C4-2B (cell line): ENCODE data around the gene NCOA1.
A peak's percentile ranks its signal among the peaks of the same experiment; 100 is the strongest.
"Not testable (repeated sequence)": the region's sequence is repeated elsewhere in the genome, so short reads cannot be mapped to it uniquely, and the experiment has no call there.

Experiments used
- H3K27ac ChIP-seq: fragments of 450-650 bp; 2 replicates; pipeline ENCODE4 v1.5.1; 2017
- ZFX ChIP-seq: fragments of 450-650 bp; IDR thresholded peaks from 2 replicates; pipeline ENCODE4 v1.6.1; 2017
- TF ChIP-seq, protein P1 (sequence below): fragments of 450-650 bp; conservative IDR thresholded peaks from 2 replicates; pipeline ENCODE4 v1.5.1; 2017; ENCODE audit warnings: mild to moderate bottlenecking

The NCOA1 gene

DNA sequence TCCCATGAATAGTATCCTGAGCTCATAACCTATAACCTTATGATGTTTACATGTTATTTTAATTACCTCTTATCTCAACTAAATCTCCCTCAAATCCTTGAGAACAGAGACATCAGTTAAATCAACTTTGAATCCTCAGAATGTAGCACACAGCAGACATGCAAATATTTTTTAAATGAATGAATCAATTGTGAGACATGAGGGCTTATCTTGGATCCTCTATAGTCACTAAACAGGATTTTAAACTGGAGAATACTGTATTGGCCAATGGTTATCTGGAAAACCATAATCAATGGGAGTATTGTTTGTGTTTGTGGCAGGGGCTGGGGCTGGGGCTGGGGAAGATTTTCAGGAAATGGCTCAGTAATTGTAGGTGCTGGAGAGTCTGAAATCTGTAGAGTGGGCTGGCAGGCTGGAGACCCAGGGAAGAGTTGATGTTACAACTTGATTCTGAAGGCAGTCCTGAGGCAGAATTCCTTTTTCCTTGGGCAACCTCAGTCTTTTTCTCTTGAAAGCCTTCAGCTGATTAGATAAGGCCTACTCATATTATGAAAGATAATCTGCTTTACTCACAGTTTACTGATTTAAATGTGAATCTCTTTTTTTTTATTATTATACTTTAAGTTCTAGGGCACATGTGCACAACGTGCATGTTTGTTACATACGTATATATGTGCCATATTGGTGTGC is 106.3 kb downstream of the NCOA1 start:
- no peak overlapping the region; the same call in 1 of the 2 replicates for H3K27ac ChIP-seq
- no peak for TF ChIP-seq ZFX
- TF ChIP-seq, protein P1, sequence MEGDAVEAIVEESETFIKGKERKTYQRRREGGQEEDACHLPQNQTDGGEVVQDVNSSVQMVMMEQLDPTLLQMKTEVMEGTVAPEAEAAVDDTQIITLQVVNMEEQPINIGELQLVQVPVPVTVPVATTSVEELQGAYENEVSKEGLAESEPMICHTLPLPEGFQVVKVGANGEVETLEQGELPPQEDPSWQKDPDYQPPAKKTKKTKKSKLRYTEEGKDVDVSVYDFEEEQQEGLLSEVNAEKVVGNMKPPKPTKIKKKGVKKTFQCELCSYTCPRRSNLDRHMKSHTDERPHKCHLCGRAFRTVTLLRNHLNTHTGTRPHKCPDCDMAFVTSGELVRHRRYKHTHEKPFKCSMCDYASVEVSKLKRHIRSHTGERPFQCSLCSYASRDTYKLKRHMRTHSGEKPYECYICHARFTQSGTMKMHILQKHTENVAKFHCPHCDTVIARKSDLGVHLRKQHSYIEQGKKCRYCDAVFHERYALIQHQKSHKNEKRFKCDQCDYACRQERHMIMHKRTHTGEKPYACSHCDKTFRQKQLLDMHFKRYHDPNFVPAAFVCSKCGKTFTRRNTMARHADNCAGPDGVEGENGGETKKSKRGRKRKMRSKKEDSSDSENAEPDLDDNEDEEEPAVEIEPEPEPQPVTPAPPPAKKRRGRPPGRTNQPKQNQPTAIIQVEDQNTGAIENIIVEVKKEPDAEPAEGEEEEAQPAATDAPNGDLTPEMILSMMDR, result no peak

DNA sequence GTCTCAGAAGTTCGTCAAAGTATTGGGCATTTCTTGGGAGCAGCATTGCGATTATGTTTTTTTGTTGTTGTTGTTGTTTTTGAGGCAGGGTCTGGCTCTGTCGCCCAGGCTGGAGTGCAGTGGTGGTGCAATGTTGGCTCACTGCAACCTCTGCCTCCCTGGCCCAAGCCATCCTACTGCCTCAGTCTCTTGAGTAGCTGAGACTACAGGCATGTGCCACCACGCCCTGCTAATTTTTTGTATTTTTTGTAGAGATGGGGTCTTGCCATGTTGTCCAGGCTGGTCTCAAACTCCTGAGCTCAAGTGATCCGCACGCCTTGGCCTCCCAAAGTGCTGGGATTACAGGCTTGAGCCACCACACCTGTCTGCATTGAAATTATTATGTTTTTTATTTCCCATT is 109.1 kb downstream of the NCOA1 start:
- not testable (repeated sequence) for H3K27ac ChIP-seq

DNA sequence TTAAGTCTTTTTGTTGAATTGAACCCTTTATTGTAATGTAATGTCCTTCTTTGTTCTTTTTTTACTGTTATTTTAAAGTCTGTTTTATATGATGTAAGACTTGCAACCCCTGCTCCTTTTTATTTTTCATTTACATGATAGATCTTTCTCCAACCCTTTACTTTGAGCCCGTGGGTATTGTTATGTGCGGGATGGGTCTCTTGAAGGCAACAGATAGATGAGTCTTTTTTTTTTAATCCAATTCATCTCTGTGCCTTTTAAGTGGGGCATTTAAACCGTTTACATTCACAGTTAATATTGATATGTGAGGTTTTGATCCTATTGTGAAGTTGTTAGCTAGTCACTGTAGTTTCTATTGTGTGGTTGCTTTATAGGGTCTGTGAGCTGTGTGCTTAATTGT is 120.6 kb downstream of the NCOA1 start:
- no peak overlapping the region for H3K27ac ChIP-seq
- no peak for TF ChIP-seq ZFX
- TF ChIP-seq, protein P1, result no peak

DNA sequence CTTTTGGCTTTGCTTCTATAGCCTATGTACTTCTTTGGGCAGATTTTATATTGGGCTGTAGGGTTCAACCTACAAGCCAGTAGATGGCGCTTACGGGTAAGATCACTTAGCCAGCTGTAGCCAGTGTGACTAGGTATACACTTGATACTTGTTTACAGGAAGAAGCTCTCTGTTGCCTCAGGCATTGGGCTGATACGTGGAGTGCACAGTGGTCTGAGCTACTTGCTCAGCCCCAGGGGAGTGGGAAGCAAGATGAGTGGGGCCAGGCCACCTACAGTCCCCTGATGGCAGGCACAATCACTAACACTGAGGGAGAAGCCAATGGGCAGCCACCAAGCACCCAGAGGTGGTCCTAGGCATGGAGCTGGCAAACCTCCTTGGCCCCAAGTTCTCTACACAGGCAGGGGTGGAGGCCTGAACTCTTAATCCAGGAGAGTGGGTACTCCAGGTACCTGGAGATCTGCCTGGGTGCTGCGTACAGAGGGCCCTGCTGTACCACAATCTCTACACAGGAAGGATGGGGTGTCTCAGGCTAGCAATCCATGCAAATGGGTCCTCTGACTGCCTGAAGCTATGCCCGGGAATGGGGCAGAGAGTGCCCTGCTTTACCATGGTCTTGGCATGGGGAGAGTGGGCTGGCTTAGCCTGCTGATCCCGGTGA is 122.2 kb downstream of the NCOA1 start:
- TF ChIP-seq ZFX, result no peak
- TF ChIP-seq, protein P1, result peak; percentile 44
- no peak overlapping the region for H3K27ac ChIP-seq

DNA sequence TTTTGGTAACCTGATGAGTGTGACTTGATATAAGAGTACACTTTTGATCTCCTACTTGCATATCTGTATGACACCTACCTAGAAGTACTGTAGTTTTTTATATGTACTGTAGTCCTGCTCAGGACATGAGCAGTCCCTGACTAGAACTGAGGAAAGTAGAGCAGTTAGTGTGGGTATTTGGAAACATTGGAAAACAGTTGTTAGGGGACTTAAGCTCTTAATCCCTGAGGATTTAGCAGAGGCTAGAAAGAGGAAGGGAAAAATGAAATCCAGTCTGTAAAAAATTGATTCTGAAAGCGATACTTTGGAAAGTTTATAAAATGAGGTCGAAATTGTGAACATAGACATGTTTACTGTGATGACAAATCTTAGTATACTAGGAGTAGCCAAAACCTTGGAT is 125.6 kb downstream of the NCOA1 start:
- no peak for TF ChIP-seq ZFX
- TF ChIP-seq, protein P1, result no peak
- no peak overlapping the region for H3K27ac ChIP-seq

DNA sequence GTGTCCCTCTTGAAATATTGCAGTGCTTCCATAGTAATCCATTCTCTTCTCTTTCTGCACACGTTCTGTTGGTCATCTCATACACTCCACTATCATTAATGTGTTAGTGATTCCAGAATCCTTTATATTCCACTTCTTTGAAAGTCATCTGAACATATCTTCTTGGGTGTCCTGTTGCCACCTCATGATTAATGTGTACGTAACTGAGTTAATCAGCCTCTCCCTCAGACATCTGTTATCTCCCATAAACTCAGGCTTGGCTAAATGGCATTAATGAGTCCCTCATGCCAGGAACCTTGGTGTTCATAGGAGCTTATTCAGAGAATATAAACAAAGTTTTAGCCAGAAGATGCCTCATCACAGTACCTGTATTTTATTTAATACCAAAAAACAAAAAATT is 126.4 kb downstream of the NCOA1 start:
- no peak overlapping the region for H3K27ac ChIP-seq
- TF ChIP-seq ZFX, result no peak
- TF ChIP-seq, protein P1, result no peak

DNA sequence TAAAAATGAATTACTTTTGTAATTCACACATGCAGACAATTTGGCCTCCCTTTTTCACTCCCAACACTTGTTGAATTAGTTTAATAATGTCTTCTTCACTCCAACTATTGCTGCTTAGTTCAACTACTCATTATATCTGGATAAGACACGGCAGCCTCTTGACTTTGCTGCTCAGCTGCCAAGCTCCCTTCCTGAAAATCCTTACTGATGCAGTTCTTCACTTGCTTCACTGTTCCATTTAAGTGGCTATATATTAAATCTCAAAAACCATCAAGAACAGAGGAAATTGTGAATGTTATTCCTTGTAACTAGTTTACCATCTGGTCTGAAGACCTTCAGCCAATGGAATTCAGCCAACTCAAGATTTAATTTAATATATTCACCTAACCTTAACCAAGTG is 127.1 kb downstream of the NCOA1 start:
- TF ChIP-seq, protein P1, result no peak
- TF ChIP-seq ZFX, result no peak
- H3K27ac ChIP-seq, result no peak overlapping the region

DNA sequence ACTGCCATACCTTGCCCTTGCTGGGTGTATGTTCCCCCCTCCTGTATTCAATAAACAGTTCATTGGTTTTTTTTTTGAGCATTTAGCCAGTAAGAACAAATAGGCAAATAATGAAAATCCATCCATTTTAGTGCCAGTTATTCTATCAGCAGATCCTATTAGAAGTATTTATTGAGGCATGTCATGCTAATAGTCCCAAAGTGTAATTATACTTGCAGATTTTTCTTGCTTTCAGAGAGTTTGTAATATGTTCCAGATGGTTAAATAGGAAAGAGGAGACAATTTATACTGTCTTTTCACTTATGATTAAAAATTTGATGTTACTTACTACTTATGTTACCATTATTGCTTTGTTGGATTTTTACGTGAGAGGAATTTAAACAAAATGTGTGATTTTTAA is 127.6 kb downstream of the NCOA1 start:
- TF ChIP-seq, protein P1, result no peak
- TF ChIP-seq ZFX, result no peak
- H3K27ac ChIP-seq, result no peak overlapping the region
